Measurements from ENCODE around the gene MMAB.

Gene MMAB

GRCh38 chr12:109601557-109601956 is 28.3 kb upstream of the MMAB start:
- no peak for DNase-seq

GRCh38 chr12:109600995-109601394 is 27.7 kb upstream of the MMAB start:
- DNase-seq, result no peak

GRCh38 chr12:109600481-109600880 is 27.2 kb upstream of the MMAB start:
- no peak for DNase-seq

- DNase-seq, result no peak
Observed at GRCh38 chr12:109599087-109599486, 25.8 kb upstream of the MMAB start.

GRCh38 chr12:109598428-109598854 is 25.1 kb upstream of the MMAB start:
- DNase-seq, result no peak

GRCh38 chr12:109597795-109598427 is 24.6 kb upstream of the MMAB start:
- peak; percentile 97 for DNase-seq

- no peak for DNase-seq
Observed at GRCh38 chr12:109597414-109597794, 24.1 kb upstream of the MMAB start.

- no peak for DNase-seq
Observed at GRCh38 chr12:109596418-109597244, 23.3 kb upstream of the MMAB start.

GRCh38 chr12:109595321-109595902 is 22.1 kb upstream of the MMAB start:
- DNase-seq, result no peak

GRCh38 chr12:109594556-109595317 is 21.4 kb upstream of the MMAB start:
- no peak for DNase-seq

GRCh38 chr12:109592905-109593272 is 19.6 kb upstream of the MMAB start:
- DNase-seq, result no peak

GRCh38 chr12:109592195-109592904 is 19.0 kb upstream of the MMAB start:
- no peak for DNase-seq

GRCh38 chr12:109591041-109591440 is 17.7 kb upstream of the MMAB start:
- DNase-seq, result peak; percentile 50

- DNase-seq, result peak; percentile 52
Observed at GRCh38 chr12:109590566-109590965, 17.3 kb upstream of the MMAB start.

- no peak for DNase-seq
Observed at GRCh38 chr12:109589691-109590245, 16.5 kb upstream of the MMAB start.

- DNase-seq, result no peak
Observed at GRCh38 chr12:109589240-109589590, 15.9 kb upstream of the MMAB start.

- no peak for DNase-seq
Observed at GRCh38 chr12:109588461-109589239, 15.3 kb upstream of the MMAB start.

GRCh38 chr12:109587921-109588320 is 14.6 kb upstream of the MMAB start:
- no peak for DNase-seq

- DNase-seq, result no peak
Observed at GRCh38 chr12:109586385-109587296, 13.3 kb upstream of the MMAB start.

GRCh38 chr12:109583733-109584132 is 10.4 kb upstream of the MMAB start:
- DNase-seq, result no peak

GRCh38 chr12:109582636-109583035 is 9.3 kb upstream of the MMAB start:
- DNase-seq, result peak; percentile 80
